Measurements from ENCODE around the gene FOXG1. TPM values are rescaled to one million over a fixed set of nuclear protein-coding genes. Genes with fewer than 3 reads are reported as not detected.

Gene FOXG1
- total RNA-seq, 2 donors from 2014 or later: not detected

- Histone ChIP-seq H3K4me1 (no peaks in the 10 kb centered on the region), H3K9ac (ENCODE audit: low read depth in 2 of 2, low read length in 2 of 2) (no peak overlapping the region), H3K36me3 (no peaks in the 10 kb centered on the region), H3K27me3 (peaks cover 86% of the 10 kb centered on the region), H3K9me3 (no peaks in the 10 kb centered on the region), H3K4me3 (no peak overlapping the region), H3K27ac (no peak overlapping the region)
- no peak for TF ChIP-seq CTCF (IDR thresholded peaks at IDR 0.05)
- intact Hi-C loops (cut with DNase I): no loop called here
- DNase-seq: no peak
Measured at GRCh38 chr14:28762955-28763326, 3.6 kb upstream of the FOXG1 start.

- no peak overlapping the region for H3K27ac ChIP-seq
Measured at GRCh38 chr14:28763751-28764256, 2.8 kb upstream of the FOXG1 start.

GRCh38 chr14:28764257-28765160 is 2.1 kb upstream of the FOXG1 start:
- Histone ChIP-seq H3K36me3 (no peaks in the 10 kb centered on the region), H3K27ac (no peak overlapping the region), H3K4me1 (no peaks in the 10 kb centered on the region), H3K9ac (ENCODE audit: low read depth in 2 of 2, low read length in 2 of 2) (no peak overlapping the region), H3K4me3 (no peak overlapping the region), H3K27me3 (peaks cover 84% of the 10 kb centered on the region), H3K9me3 (no peaks in the 10 kb centered on the region)
- intact Hi-C loops (cut with DNase I): no loop called here
- no peak for DNase-seq
- TF ChIP-seq CTCF (IDR thresholded peaks at IDR 0.05): no peak

More at GRCh38 chr14:28763751-28764256, 2.8 kb upstream of the FOXG1 start:
- no peak for DNase-seq
- Histone ChIP-seq H3K36me3 (no peaks in the 10 kb centered on the region), H3K4me3 (no peak overlapping the region), H3K27me3 (peaks cover 86% of the 10 kb centered on the region), H3K9ac (ENCODE audit: low read depth in 2 of 2, low read length in 2 of 2) (no peak overlapping the region), H3K4me1 (no peaks in the 10 kb centered on the region), H3K9me3 (no peaks in the 10 kb centered on the region)
- no peak for TF ChIP-seq CTCF (IDR thresholded peaks at IDR 0.05)
- intact Hi-C loops (cut with DNase I): no loop called here

- Histone ChIP-seq H3K27me3 (peaks cover 80% of the 10 kb centered on the region), H3K4me3 (no peak overlapping the region), H3K36me3 (no peaks in the 10 kb centered on the region), H3K9ac (ENCODE audit: low read depth in 2 of 2, low read length in 2 of 2) (no peak overlapping the region), H3K9me3 (no peaks in the 10 kb centered on the region), H3K4me1 (no peaks in the 10 kb centered on the region), H3K27ac (no peak overlapping the region)
- DNase-seq: no peak
- intact Hi-C loops (cut with DNase I): no loop called here
- no peak for TF ChIP-seq CTCF (IDR thresholded peaks at IDR 0.05)
Measured at GRCh38 chr14:28765169-28765830, 1.3 kb upstream of the FOXG1 start.

- H3K27ac ChIP-seq: no peak overlapping the region
Measured at GRCh38 chr14:28765831-28766468, 637 bp upstream of the FOXG1 start.

More at GRCh38 chr14:28765831-28766468, 637 bp upstream of the FOXG1 start:
- Histone ChIP-seq H3K9ac (ENCODE audit: low read depth in 2 of 2, low read length in 2 of 2) (peak overlapping the region in 1 of 2 donors; percentile 3), H3K4me1 (no peaks in the 10 kb centered on the region), H3K4me3 (peak overlapping the region; percentile 11), H3K36me3 (no peaks in the 10 kb centered on the region), H3K27me3 (peaks cover 78% of the 10 kb centered on the region), H3K9me3 (no peaks in the 10 kb centered on the region)
- intact Hi-C loops (cut with DNase I): no loop called here
- no peak for TF ChIP-seq CTCF (IDR thresholded peaks at IDR 0.05)
- no peak for DNase-seq

All from colonic mucosa (tissue), 4 donors.